ENCODE results near the gene EXOC7.
"Not testable (repeated sequence)": the region's sequence is repeated elsewhere in the genome, so short reads cannot be mapped to it uniquely, and the experiment has no call there.

EXOC7 gene

DNA sequence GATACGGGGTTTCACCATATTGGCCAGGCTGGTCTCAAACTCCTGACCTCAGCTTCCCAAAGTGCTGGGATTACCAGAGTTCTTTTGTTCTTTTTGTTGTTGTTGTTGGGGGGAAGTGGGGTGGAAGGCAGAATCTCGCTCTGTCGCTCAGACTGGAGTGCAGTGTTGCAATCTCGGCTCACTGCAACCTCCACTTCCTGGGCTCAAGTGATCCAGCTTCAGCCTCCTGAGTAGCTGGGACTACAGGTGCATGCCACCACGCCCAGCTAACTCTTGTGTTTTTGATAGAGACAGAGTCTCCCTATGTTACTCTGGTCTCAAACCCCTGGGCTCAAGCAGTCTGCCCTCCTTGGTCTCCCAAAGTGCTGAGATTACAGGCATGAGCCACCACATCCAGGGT, 25.2 kb downstream of the EXOC7 start:
- peaks cover 51% of the 10 kb centered on the region for H3K27me3 Mint-ChIP-seq
- ATAC-seq, H3K9me3 Mint-ChIP-seq, H3K27ac Mint-ChIP-seq, H3K4me3 Mint-ChIP-seq: not testable (repeated sequence)
- peaks cover 43% of the 10 kb centered on the region for H3K4me1 Mint-ChIP-seq
- peaks cover 13% of the 10 kb centered on the region for H3K36me3 Mint-ChIP-seq

GRCh38 chr17:76077584-76078110, 25.9 kb downstream of the EXOC7 start:
- ATAC-seq = no peak
- Mint-ChIP-seq H3K36me3 (peaks cover 12% of the 10 kb centered on the region), H3K4me3 (peak overlapping the region; percentile 45), H3K4me1 (peaks cover 43% of the 10 kb centered on the region), H3K27me3 (peaks cover 51% of the 10 kb centered on the region), H3K27ac (no peak overlapping the region), H3K9me3 (no peaks in the 10 kb centered on the region)

DNA sequence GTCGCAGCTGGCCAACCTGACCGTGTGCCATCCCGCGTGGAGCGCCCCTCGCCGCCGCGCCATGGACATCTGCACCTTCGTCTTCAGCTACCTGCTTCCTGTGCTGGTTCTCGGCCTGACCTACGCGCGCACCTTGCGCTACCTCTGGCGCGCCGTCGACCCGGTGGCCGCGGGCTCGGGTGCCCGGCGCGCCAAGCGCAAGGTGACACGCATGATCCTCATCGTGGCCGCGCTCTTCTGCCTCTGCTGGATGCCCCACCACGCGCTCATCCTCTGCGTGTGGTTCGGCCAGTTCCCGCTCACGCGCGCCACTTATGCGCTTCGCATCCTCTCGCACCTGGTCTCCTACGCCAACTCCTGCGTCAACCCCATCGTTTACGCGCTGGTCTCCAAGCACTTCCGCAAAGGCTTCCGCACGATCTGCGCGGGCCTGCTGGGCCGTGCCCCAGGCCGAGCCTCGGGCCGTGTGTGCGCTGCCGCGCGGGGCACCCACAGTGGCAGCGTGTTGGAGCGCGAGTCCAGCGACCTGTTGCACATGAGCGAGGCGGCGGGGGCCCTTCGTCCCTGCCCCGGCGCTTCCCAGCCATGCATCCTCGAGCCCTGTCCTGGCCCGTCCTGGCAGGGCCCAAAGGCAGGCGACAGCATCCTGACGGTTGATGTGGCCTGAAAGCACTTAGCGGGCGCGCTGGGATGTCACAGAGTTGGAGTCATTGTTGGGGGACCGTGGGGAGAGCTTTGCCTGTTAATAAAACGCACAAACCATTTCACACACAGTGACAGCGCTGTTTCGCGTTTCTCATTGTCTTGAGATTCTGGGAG, 26.6 kb downstream of the EXOC7 start:
- H3K4me3 Mint-ChIP-seq = peak overlapping the region; percentile 45
- H3K9me3 Mint-ChIP-seq = no peaks in the 10 kb centered on the region
- peaks cover 51% of the 10 kb centered on the region for H3K27me3 Mint-ChIP-seq
- peaks cover 44% of the 10 kb centered on the region for H3K4me1 Mint-ChIP-seq
- ATAC-seq = no peak
- peak overlapping the region; percentile 16 for H3K27ac Mint-ChIP-seq
- H3K36me3 Mint-ChIP-seq = peaks cover 7% of the 10 kb centered on the region

GRCh38 chr17:76076146-76076764, 27.3 kb downstream of the EXOC7 start:
- peaks cover 7% of the 10 kb centered on the region for H3K36me3 Mint-ChIP-seq
- ATAC-seq = no peak
- H3K9me3 Mint-ChIP-seq = no peaks in the 10 kb centered on the region
- peak overlapping the region; percentile 16 for H3K27ac Mint-ChIP-seq
- H3K4me3 Mint-ChIP-seq = peak overlapping the region; percentile 45
- H3K27me3 Mint-ChIP-seq = peaks cover 51% of the 10 kb centered on the region
- peaks cover 51% of the 10 kb centered on the region for H3K4me1 Mint-ChIP-seq

DNA sequence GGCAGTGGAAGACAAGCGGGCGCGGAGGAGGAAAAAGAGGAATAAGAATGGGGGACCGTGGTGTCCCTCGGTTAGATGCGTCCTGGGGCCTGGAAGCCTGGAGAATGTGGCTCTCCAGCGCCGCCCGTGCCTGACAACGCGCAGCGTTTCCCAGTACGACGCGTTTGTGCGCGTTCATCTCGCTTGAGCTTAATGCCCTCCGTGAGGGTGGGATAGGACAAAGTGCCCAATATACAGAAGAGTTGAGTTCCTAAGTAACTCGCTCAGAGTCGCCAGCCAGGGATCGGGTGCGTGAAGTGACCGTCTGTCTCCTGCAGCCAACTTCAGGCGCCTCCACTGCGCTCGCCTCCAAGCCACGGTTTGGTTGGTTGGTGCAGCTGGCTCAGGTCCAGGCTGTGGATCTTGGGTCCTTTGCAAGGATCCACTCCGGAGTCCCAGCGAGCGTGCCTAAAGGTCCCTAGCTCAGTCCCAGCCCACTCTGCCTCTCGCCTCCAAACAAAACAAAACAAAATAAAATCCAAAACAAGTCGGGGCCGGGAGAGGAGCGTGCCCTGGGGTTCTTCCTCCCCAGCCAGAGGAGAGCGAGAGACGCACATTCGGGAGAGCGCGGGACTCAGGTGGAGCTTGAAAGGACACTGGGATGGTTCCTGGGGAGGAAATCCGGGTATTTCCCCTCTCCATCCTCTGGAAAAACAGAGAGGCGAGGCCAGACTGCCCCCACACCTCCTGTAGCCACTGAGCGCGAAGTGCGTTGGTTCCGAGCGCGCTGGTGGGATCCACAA, 28.0 kb downstream of the EXOC7 start:
- H3K27ac Mint-ChIP-seq = peak overlapping the region; percentile 21
- peaks cover 51% of the 10 kb centered on the region for H3K4me1 Mint-ChIP-seq
- no peak for ATAC-seq
- H3K36me3 Mint-ChIP-seq = peaks cover 7% of the 10 kb centered on the region
- H3K4me3 Mint-ChIP-seq = peak overlapping the region; percentile 75
- H3K9me3 Mint-ChIP-seq = no peaks in the 10 kb centered on the region
- H3K27me3 Mint-ChIP-seq = peaks cover 51% of the 10 kb centered on the region

GRCh38 chr17:76074390-76075363, 28.9 kb downstream of the EXOC7 start, which contains the start of gene GALR2:
Gene GALR2, plus strand, starts transcription at chr17:76074781. Its CDS starts 103 bp downstream, at chr17:76074884.
- peak within 1 kb of the TSS; percentile 75 for H3K4me3 Mint-ChIP-seq
- peaks cover 58% of the 10 kb centered on the region for H3K4me1 Mint-ChIP-seq
- no peaks in the 10 kb centered on the region for H3K9me3 Mint-ChIP-seq
- ATAC-seq = no peak
- peak within 1 kb of the TSS; percentile 21 for H3K27ac Mint-ChIP-seq
- H3K27me3 Mint-ChIP-seq = peaks cover 51% of the 10 kb centered on the region
- peaks cover 7% of the 10 kb centered on the region for H3K36me3 Mint-ChIP-seq

DNA sequence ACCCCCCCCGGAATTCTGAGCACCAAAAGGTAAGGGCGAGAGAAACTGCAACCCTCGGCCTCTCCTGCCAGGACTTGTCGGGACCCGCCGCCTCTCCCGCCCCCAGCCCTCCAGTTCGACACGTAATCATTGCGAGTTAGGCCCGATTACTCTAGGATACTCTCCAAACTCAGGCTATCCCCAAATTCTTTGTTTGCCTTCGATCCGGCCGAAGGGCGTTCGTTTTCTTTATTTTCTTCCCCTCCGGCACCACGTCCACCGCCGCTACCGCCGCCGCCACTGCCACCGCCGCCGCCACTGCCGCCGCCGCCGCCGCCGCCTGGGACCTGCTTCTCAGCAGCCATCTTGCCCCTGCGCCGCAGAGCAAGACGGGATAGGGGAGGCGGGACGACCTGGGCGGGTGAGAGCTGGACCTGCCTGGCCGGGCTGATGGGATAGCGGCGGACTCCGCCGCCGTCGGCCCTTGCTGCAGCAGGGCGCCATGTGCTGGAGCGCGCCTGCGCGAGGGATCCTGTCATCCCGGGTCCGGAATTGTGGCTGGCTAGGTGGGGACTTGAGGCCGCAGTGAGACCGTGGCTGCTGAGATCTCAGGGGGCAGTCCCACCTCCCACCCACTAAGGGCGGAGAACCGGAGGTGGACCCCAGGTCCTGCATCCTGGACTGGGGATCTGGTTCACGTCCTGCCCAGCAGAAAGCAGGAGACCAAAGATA, 31.3 kb downstream of the EXOC7 start, which contains the start of gene SRP68:
Gene SRP68 (minus strand): TSS at position 370 of the 711 bp plus-strand sequence. CDS start 26 bp downstream, at position 344.
- Mint-ChIP-seq H3K9me3 (no peaks in the 10 kb centered on the region), H3K27me3 (peaks cover 32% of the 10 kb centered on the region), H3K4me1 (peaks cover 49% of the 10 kb centered on the region), H3K4me3 (peak within 1 kb of the TSS; percentile 96), H3K36me3 (peaks cover 21% of the 10 kb centered on the region), H3K27ac (peak within 1 kb of the TSS; percentile 97)
- peak; percentile 98 for ATAC-seq

- Mint-ChIP-seq H3K4me3 (peak overlapping the region; percentile 96), H3K9me3 (no peaks in the 10 kb centered on the region), H3K36me3 (peaks cover 24% of the 10 kb centered on the region), H3K4me1 (peaks cover 43% of the 10 kb centered on the region), H3K27me3 (peaks cover 25% of the 10 kb centered on the region), H3K27ac (peak overlapping the region; percentile 97)
- peak; percentile 63 for ATAC-seq
These were observed 31.9 kb downstream of the EXOC7 start for GRCh38 chr17:76071531-76072147.

DNA sequence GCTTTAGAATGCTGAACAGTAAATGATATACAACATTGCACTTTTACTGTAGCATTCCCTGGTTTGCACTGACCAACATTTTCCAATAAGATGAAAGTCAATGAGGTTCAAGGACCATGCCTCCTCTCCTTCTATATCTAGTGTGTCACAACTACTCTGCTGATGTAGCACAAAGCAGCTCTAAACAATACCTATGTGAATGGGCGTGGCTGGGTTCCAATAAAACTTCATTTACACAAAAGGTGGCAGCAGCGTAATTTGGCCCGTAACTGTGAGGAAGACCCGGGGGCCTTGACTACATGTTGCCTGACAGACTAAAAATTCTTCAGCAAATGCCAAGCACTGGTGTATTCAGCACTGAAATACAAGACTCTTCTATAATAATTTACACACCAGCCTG, 37.8 kb downstream of the EXOC7 start:
- Mint-ChIP-seq H3K36me3 (peaks cover 55% of the 10 kb centered on the region), H3K27me3 (no peaks in the 10 kb centered on the region), H3K4me1 (peaks cover 28% of the 10 kb centered on the region), H3K4me3 (no peak overlapping the region), H3K27ac (no peak overlapping the region), H3K9me3 (no peaks in the 10 kb centered on the region)
- ATAC-seq = no peak

DNA sequence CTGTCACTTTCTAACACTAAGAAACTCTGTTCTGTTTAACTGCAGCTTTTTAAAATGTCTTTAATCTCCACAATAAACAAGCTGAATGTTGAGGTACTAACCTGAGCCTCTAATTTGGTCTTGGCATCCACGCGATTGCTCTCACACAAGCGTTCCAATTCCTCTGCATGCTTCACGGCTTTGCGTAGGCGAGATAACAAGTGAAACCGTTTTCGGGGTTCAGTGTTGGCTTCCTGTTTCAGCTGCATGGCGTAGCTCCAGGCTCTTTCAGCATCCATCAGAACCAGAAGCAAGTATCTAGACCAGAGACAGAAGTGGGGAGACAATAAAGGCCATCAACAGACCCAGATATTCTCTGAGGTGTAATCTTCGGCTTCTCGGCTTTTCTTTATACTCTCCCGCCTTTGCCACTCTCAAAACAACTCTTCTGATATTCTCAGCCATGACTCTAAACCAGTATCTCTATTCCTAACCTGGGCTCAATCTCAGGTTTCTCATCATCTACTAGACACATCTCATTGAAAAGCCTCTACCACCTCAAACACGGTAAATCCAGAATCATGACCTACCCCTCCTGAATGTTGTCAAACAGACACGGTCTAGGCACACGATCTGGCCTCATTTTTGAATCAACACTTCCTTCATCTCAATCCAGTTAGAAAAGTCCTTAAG, 39.6 kb downstream of the EXOC7 start:
- Mint-ChIP-seq H3K27me3 (no peaks in the 10 kb centered on the region), H3K36me3 (peaks cover 63% of the 10 kb centered on the region), H3K4me3 (peak overlapping the region; percentile 2), H3K9me3 (no peaks in the 10 kb centered on the region), H3K4me1 (peaks cover 17% of the 10 kb centered on the region), H3K27ac (peak overlapping the region; percentile 76)
- peak; percentile 83 for ATAC-seq

DNA sequence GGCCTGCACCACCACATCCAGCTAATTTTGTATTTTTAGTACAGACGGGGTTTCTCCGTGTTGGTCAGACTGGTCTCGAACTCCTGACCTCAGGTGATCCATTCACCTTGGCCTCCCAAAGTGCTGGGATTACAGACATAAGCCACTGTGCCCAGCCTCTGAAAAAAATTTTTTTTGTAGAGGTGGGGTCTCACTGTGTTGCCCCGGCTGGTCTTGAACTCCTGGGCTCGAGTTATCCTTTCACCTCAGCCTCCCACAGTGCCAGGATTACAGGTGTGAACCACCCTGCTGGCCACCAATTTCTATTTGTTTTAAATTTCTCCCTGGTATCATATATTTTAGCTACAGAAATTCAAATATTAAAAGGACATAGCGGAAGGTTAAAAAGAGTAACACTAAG, 45.3 kb downstream of the EXOC7 start:
- H3K27ac Mint-ChIP-seq, H3K9me3 Mint-ChIP-seq, H3K27me3 Mint-ChIP-seq, H3K4me1 Mint-ChIP-seq, ATAC-seq, H3K4me3 Mint-ChIP-seq: not testable (repeated sequence)
- peaks cover 58% of the 10 kb centered on the region for H3K36me3 Mint-ChIP-seq

GRCh38 chr17:76056882-76057281, 46.7 kb downstream of the EXOC7 start:
- no peak for ATAC-seq
- Mint-ChIP-seq H3K27ac (no peak overlapping the region), H3K4me1 (no peaks in the 10 kb centered on the region), H3K27me3 (no peaks in the 10 kb centered on the region), H3K36me3 (peaks cover 59% of the 10 kb centered on the region), H3K9me3 (no peaks in the 10 kb centered on the region), H3K4me3 (no peak overlapping the region)

- no peaks in the 10 kb centered on the region for H3K9me3 Mint-ChIP-seq
- H3K4me3 Mint-ChIP-seq = no peak overlapping the region
- H3K36me3 Mint-ChIP-seq = peaks cover 71% of the 10 kb centered on the region
- H3K27ac Mint-ChIP-seq = no peak overlapping the region
- no peaks in the 10 kb centered on the region for H3K4me1 Mint-ChIP-seq
- ATAC-seq = no peak
- H3K27me3 Mint-ChIP-seq = no peaks in the 10 kb centered on the region
These were observed 49.5 kb downstream of the EXOC7 start for GRCh38 chr17:76054112-76054476.

All from stimulated activated memory B cell treated with anti-CD40 and anti-IgM and Interleukin-4, amounts not matched to agents 10 μg/mL and 1 μg/mL and 100 μg/mL, for 72 hours (primary cell).